OCI-LY3 (cell line): Measurements from ENCODE around the gene PLIN5.

Source experiments
- H2AFZ ChIP-seq: fragments of 200-600, 300-600 bp; shearing (Covaris generic); 2 replicates; pipeline ENCODE4 v1.6.0; 2014; ENCODE audit warnings: antibody characterized with exemption, low read depth, low read length
- H3K27ac ChIP-seq: fragments of 200-600, 300-600 bp; sonication (generic); 2 replicates; pipeline ENCODE4 v1.5.1; 2014; ENCODE audit warnings: mild to moderate bottlenecking, low read length, moderate library complexity, mixed read lengths
- H3K27me3 ChIP-seq: fragments of 200-600, 300-600 bp; sonication (generic); 2 replicates; pipeline ENCODE4 v1.6.1; 2014; ENCODE audit warnings: low read depth, low read length, mixed read lengths
- H3K36me3 ChIP-seq: fragments of 200-600, 300-600 bp; sonication (generic); replicated peaks from 2 replicates; pipeline ENCODE3; 2014; ENCODE audit warnings: low read depth, low read length, mixed read lengths
- H3K4me1 ChIP-seq: fragments of 300-600, 200-600 bp; sonication (generic); 2 replicates; pipeline ENCODE4 v1.6.1; 2014; ENCODE audit warnings: low read length, mixed read lengths
- H3K4me2 ChIP-seq: fragments of 200-600, 300-600 bp; sonication (generic); 2 replicates; pipeline ENCODE4 v1.6.1; 2014; ENCODE audit warnings: low read length, mixed read lengths
- H3K4me3 ChIP-seq: fragments of 300-600, 200-600 bp; sonication (generic); 2 replicates; pipeline ENCODE4 v1.5.1; 2014; ENCODE audit warnings: antibody characterized with exemption, mild to moderate bottlenecking, low read length, moderate library complexity
- H3K79me2 ChIP-seq: fragments of 300-600, 200-600 bp; shearing (Covaris generic); 2 replicates; pipeline ENCODE4 v1.6.1; 2014; ENCODE audit warnings: mild to moderate bottlenecking, low read length, mixed read lengths
- H3K9ac ChIP-seq: fragments of 300-600, 200-600 bp; shearing (Covaris generic); 2 replicates; pipeline ENCODE4 v1.6.0; 2014; ENCODE audit warnings: mild to moderate bottlenecking, low read length, moderate library complexity
- H3K9me3 ChIP-seq: fragments of 200-600, 300-600 bp; shearing (Covaris generic); 2 replicates; pipeline ENCODE4 v1.6.1; 2014; ENCODE audit warnings: low read length, mixed read lengths; ENCODE audit not compliant: insufficient read depth
- H4K20me1 ChIP-seq: fragments of 200-600, 300-600 bp; sonication (generic); 2 replicates; pipeline ENCODE4 v1.6.1; 2016; ENCODE audit warnings: low read length, mixed read lengths; ENCODE audit not compliant: insufficient read depth
- CTCF ChIP-seq: fragments of 200-600, 300-600 bp; sonication (generic); IDR thresholded peaks from 2 replicates; pipeline ENCODE4 v1.5.1; 2014; ENCODE audit warnings: antibody characterized with exemption, low read length, low read depth
- EZH2phosphoT487 ChIP-seq: fragments of 200-600 bp; shearing (Covaris generic); IDR thresholded peaks from 2 replicates; pipeline ENCODE4 v1.6.1; 2018; ENCODE audit warnings: antibody characterized with exemption, mixed run types, low read depth

The PLIN5 gene

GRCh38 chr19:4576016-4576933, 41.3 kb upstream of the PLIN5 start:
- no peaks in the 10 kb centered on the region for H3K9me3 ChIP-seq
- H3K4me2 ChIP-seq: no peak overlapping the region
- H3K79me2 ChIP-seq: peaks cover 13% of the 10 kb centered on the region
- H3K27me3 ChIP-seq: no peaks in the 10 kb centered on the region
- H4K20me1 ChIP-seq: peaks cover 18% of the 10 kb centered on the region
- no peak overlapping the region for H2AFZ ChIP-seq
- H3K4me3 ChIP-seq: no peak overlapping the region
- TF ChIP-seq EZH2phosphoT487: no peak
- TF ChIP-seq CTCF: peak; percentile 87
- H3K9ac ChIP-seq: no peak overlapping the region
- peaks cover 8% of the 10 kb centered on the region for H3K36me3 ChIP-seq
- peaks cover 17% of the 10 kb centered on the region for H3K4me1 ChIP-seq
- H3K27ac ChIP-seq: no peak overlapping the region

- Histone ChIP-seq H2AFZ (no peak overlapping the region), H3K79me2 (peaks cover 8% of the 10 kb centered on the region; the same call in 1 of the 2 replicates), H4K20me1 (peaks cover 18% of the 10 kb centered on the region), H3K4me1 (peaks cover 16% of the 10 kb centered on the region), H3K9ac (no peak overlapping the region), H3K9me3 (no peaks in the 10 kb centered on the region), H3K27ac (no peak overlapping the region), H3K27me3 (no peaks in the 10 kb centered on the region), H3K4me3 (no peak overlapping the region), H3K36me3 (peaks cover 8% of the 10 kb centered on the region), H3K4me2 (peak overlapping the region; percentile 1; the same call in 1 of the 2 replicates)
- TF ChIP-seq CTCF (no peak), EZH2phosphoT487 (no peak)
These were observed 40.4 kb upstream of the PLIN5 start for GRCh38 chr19:4575267-4576015.

GRCh38 chr19:4573682-4574081, 38.7 kb upstream of the PLIN5 start:
- no peak overlapping the region for H2AFZ ChIP-seq
- H3K27me3 ChIP-seq: no peaks in the 10 kb centered on the region
- no peak overlapping the region for H3K4me2 ChIP-seq
- H3K4me3 ChIP-seq: no peak overlapping the region
- no peak overlapping the region for H3K9ac ChIP-seq
- peaks cover 18% of the 10 kb centered on the region for H4K20me1 ChIP-seq
- H3K27ac ChIP-seq: no peak overlapping the region
- TF ChIP-seq CTCF (no peak), EZH2phosphoT487 (no peak)
- H3K36me3 ChIP-seq: peaks cover 4% of the 10 kb centered on the region
- H3K79me2 ChIP-seq: no peaks in the 10 kb centered on the region
- H3K9me3 ChIP-seq: no peaks in the 10 kb centered on the region
- H3K4me1 ChIP-seq: peaks cover 19% of the 10 kb centered on the region

- H3K36me3 ChIP-seq: peaks cover 2% of the 10 kb centered on the region
- TF ChIP-seq CTCF: no peak
- TF ChIP-seq EZH2phosphoT487: no peak
- H3K27ac ChIP-seq: no peak overlapping the region
These were observed 36.4 kb upstream of the PLIN5 start for GRCh38 chr19:4571305-4571917.

More at GRCh38 chr19:4571305-4571917, 36.4 kb upstream of the PLIN5 start:
- no peak overlapping the region for H3K4me2 ChIP-seq
- H4K20me1 ChIP-seq: peaks cover 16% of the 10 kb centered on the region
- H3K9me3 ChIP-seq: no peaks in the 10 kb centered on the region
- H3K79me2 ChIP-seq: no peaks in the 10 kb centered on the region
- H3K27me3 ChIP-seq: no peaks in the 10 kb centered on the region
- H3K9ac ChIP-seq: no peak overlapping the region
- no peak overlapping the region for H3K4me3 ChIP-seq
- H2AFZ ChIP-seq: no peak overlapping the region
- H3K4me1 ChIP-seq: peaks cover 30% of the 10 kb centered on the region
